NCI-H1105 (cell line): Measurements from ENCODE around the gene NFATC2IP.

Experiments used
- DNase-seq: peaks from one replicate; lab custom pipeline; 2025; lab: John Stamatoyannopoulos, UW

NFATC2IP gene

DNA sequence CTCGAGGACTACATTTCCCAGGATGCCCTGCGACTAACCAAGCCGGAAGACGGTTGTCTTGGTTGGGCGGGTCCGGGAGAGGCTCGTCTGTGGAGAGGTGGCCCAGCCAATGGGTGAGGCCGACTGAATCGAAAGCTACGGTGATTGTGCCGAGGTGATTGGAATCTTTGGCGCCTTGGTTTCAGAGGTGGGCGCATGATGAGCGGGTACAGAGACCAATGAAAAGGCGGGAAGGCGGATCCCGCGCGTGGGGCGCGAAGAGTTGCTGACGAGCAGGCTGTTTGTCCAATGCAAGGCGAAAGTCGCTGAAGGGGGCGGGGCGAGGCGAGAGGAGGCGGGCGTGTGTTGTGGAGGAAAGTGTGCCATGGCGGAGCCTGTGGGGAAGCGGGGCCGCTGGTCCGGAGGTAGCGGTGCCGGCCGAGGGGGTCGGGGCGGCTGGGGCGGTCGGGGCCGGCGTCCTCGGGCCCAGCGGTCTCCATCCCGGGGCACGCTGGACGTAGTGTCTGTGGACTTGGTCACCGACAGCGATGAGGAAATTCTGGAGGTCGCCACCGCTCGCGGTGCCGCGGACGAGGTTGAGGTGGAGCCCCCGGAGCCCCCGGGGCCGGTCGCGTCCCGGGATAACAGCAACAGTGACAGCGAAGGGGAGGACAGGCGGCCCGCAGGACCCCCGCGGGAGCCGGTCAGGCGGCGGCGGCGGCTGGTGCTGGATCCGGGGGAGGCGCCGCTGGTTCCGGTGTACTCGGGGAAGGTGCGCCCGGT lies at the start of gene NFATC2IP:
TSS of gene NFATC2IP (plus strand) at position 290 of the 762 bp plus-strand sequence. CDS start at position 365, 75 bp downstream.
- DNase-seq = peak; percentile 97

DNA sequence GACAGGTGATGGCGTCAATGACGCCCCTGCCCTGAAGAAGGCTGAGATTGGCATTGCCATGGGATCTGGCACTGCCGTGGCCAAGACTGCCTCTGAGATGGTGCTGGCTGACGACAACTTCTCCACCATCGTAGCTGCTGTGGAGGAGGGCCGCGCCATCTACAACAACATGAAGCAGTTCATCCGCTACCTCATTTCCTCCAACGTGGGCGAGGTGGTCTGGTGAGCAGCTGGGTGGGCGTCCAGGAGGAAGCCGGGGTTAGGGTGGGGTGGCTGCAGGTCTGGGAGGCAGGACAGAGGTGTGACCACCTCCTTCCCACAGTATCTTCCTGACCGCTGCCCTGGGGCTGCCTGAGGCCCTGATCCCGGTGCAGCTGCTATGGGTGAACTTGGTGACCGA lies 48.9 kb upstream of the NFATC2IP start:
- DNase-seq = no peak

DNA sequence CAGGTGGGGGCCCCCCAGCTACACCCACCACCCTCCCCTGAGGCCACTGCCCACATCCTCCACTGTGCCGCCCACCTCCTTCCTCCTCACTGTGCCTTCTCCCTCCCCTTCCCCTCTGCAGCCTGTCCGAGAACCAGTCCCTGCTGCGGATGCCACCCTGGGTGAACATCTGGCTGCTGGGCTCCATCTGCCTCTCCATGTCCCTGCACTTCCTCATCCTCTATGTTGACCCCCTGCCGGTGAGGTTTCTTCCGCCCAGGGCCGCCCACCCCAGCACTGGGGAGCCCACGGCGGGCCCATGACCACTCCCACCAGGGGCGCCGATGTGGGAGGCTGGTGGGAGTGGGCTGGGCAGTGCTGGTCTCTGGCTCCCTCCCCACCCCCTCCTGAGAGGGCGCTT lies 47.8 kb upstream of the NFATC2IP start:
- no peak for DNase-seq

DNA sequence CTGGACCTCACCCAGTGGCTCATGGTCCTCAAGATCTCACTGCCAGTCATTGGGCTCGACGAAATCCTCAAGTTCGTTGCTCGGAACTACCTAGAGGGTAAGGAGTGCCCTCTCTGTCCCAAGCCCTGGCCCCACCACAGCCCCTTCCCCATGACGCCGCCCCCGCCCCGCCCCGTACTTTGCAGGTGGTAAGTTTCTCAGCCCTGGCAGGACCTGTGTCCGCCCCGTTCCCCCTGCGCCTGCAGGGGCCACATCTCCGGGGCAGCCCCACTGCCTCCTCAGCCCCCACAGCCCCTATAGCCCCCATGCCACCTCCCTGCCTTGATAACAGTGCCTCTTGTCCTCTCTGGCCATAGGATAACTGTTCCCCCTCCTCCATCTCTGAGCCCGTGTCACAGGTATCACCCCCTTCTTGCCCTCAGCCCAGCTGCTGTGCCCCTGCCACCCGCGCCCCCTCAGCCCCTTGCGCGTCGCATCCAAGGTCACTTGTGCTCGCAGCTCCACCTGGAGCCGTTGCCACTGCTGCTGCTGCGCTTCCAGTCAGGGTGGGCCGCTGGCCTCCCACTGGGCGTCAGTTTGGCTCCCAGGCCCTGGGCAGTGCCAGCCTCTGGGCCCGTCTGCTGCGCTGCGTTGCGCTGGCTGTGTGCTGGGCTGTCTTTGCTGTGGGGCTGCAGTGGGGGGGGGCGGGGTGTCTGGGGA lies 47.2 kb upstream of the NFATC2IP start:
- DNase-seq = no peak

DNA sequence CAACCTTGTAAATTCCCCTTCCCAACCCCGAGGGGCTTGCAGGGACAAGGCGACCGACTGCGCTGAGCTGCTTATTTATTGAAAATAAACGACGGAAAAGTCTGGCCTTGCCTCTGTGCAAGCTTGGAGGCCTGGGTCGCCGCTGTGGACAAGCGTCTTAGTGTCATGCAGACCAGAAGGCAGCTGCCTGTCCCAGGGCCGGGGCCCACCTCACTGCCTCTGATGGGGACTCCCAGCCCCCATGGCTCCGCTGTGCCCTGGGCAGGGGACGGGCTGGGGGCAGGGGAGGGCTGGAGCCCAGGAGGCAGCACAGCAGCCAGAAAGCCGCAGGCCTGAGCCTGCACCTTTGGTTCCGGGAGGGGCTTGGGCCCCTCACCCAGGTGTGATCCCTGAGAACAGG lies 46.4 kb upstream of the NFATC2IP start:
- no peak for DNase-seq

DNA sequence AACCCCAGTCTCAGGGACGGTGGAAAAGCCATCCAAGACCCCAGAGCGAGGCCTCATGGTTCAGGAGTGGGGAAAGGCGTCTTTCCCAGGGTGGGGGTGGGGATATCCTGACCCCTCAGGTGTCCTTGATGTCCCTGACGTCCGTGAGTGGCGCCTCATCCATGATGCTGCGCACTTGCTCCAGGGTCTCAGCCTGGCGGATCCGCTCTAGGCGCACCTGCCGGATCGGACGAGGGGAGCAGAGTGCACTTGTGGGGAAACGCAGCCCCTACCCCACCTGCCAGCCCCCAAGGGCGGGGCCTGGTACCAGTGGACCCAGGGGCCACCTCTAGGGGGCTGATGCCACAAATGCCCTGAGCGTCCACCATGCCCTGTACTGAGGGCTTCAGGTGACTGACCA lies 45.9 kb upstream of the NFATC2IP start:
- no peak for DNase-seq

DNA sequence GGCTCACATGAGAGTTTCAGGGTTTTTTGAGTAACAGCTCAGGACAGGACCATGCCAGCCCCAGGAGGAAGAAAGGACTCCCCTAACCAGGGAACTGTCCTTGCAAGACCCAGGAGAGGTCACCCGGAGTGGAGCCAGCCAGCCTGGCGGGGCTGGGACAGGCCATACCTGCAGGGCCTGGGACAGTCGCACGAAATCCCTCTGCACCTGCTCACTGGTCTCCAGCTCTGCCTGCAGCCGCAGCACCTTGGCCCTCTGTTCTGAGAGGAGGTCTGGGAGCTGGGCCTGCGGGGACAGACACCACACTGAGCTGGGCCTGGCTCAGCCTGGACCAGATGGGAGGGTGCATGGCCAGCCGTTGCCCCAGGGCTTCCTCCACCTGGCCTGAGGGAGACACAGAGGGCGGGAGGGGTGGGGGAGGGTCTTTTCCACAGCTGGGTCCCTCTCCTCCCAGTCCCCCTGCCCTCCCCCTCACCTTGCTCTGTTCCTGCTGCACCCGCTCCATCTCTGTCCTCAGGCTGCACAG lies 45.4 kb upstream of the NFATC2IP start:
- DNase-seq = no peak

DNA sequence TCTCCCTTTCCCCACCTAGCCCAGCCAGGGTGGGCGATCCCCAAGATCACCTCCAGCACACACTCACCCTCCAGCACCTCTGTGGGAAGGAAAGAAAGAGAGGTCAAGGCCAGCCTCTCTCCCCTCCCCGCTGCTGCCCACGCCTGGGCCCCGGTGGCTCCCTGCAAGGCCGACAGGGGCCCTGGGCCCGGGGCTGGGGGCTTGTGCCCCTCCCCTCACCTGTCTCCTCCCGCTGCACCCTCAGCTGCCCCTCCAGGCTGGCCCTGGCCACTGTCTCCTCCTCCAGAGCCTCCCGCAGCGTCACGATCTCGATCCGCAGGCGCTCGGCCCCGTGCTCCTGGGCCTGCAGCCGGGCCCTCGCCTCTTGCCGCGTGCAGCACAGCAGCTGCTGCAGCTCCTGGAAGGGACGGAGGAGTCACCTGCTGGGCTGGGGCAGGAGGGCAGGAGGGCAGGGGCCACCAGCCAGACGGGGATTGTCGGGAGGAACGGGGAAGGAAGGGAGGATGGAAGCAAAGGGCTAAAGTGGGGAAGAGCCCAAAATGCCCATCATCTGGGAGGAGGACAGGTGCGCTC lies 44.9 kb upstream of the NFATC2IP start:
- DNase-seq = no peak

DNA sequence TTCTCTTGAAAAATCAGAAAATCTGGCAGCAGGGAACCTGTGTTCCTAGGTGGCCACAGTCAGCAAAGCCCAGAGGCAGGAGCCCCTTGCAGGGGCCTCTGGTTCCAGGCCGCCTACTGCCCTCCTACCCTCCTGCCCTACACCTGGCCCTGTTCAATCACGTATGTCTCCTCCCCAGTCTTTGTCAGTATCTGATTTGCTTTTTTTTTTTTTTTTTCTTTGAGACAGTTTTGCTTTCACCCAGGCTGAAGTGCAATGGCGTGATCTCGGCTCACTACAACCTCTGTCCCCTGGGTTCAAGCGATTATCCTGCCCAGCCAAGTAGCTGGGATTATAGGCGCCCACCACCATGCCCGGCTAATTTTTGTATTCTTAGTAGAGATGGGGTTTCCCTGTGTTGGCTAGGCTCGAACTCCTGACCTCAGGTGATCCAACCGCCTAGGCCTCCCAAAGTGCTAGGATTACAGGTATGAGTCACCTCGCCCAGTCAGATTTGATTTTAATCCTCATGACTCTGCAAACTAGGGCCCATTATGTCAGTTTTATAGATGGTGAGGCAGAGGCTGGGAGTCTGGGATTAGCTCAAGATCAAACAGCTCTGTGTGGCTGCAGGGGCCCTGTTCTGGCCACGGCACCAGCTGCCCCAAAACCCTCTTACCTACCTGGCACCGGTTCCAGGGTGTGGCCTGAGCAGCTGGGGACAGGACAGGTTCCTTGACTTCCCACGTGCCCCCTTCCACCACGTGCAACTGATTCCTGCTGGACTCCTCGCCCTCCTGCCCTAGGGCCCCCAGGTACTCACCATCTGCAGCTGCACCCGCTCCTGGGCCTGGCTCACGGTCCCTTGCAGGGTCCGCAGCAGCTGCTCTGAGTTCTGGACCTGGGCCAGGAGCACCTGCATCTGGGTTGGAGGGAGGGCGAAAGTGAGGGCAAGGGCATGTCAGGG lies 40.4 kb upstream of the NFATC2IP start:
- peak; percentile 81 for DNase-seq

DNA sequence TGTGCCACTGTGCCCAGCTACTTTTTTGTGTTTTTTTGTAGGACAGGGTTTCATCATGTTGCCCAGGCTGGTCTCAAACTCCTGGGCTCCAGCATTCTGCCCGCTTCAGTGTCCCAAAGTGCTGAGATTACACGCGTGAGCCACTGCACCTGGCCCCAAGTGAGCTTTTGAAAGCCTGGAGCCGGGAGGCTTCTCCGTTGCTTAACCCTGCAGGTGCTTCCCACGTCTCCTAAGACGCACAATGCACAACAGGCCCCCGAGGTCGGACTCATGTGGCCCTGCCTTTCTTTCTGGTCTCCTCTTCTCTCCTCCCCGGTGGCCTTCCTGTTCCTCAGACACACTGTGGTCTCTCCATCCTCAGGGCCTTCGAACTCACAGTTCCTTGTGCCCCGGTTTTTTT lies 38.2 kb upstream of the NFATC2IP start:
- no peak for DNase-seq

DNA sequence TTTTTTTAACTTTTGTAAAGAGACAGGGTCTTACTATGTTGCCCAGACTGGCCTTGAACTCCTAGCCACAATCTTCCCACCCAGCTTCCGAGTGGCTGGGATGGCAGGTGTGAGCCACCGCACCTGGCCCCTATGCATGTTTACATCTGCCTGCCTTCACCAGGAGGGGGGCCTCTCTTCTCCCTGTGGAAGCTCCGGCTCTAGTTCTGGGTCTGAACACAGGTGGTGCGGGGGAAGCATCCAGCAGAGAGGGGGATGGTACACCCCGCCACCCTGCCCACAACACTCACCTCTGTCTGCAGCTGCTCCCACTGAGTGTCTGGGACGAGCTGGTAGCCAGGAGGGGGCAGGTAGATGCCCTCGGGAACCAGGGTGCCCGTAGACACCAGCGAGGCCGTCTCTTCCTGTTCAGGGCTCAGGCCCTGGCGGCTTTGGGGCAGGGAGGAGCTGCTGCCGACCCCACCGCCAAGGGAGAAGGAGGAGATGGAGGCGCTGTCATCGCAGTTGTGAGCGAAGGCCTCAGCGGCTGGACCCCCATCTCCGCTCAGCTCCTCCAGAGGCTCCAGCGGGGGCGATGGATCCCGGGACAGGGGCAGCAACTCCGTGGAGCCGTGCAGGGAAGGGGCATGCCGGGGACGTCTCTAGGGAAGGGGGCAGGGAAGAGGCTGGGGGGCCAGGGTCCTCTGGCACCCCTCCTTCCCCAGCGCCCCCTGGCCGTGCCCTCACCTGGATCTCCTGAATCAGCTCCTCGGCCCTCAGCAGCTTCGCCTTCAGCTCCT lies 36.6 kb upstream of the NFATC2IP start:
- no peak for DNase-seq

DNA sequence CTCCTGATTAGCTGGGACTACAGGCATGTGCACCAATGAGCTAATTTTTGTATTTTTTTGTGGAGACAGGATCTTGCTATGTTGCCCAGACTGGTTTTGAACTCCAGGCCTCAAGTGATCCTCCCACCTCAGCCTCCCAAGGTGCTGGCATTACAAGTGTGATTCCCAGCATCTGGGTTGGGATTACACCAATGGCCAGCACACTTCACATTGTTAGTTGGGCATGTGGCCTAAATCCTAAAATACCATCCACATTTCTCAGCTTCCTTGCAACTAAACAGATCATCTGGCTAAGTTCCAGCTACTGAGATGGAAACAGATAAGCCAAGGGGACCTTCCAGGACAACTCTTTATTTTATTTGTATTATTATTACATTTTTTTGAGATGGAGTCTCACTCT lies 35.6 kb upstream of the NFATC2IP start:
- no peak for DNase-seq

DNA sequence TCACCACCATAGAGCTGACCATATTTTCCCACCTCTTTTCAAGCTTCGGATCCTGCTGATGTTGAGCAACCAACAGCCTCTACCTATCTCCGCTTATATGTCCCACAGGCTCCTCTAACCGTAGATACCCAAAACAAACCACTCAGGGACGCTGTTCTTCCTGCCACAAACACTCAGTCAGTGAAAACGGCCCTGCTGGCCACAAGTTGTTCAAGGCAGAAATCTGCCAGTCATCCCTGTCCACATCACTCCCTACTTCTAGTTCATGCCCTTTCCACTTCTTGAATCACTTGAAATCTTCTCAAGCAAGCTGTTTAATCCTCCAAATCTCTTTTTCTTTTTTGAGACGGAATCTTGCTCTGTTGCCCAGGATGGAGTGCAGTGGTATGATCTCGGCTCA lies 33.6 kb upstream of the NFATC2IP start:
- no peak for DNase-seq

DNA sequence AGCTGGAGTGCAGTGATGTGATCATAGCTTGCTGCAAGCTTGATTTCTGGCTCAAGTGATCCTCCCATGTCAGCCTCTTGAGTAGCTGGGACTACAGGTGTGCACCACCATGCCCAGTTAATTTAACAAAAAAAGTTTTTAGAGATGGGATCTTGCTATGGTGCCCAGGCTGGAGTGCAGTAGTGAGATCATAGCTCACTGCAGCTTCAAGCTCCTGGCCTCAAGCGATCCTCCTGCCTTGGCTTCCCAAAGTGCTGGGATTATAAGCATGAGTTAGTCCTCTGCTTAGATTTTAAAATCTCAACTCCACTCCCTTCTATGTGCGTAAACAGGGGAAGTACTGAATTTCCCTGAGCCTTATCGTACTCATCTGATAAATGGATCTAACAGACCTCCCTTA lies 32.0 kb upstream of the NFATC2IP start:
- DNase-seq = no peak

DNA sequence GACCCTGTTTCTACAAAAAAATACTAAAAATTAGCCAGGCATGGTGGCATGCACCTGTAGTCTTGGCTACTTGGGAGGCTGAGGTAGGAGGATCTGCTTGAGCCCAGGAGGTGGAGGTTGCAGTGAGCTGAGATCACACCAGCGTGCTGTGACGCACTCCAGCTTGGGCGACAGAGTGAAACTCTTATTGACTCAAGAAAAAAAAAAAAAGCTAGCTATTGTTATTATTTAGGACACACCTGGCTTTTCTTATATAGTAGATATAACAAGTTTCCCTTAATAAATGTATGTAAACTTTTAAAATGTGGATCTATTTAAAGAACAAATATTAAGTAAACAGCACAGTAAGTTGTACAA lies 27.5 kb upstream of the NFATC2IP start:
- DNase-seq = no peak

DNA sequence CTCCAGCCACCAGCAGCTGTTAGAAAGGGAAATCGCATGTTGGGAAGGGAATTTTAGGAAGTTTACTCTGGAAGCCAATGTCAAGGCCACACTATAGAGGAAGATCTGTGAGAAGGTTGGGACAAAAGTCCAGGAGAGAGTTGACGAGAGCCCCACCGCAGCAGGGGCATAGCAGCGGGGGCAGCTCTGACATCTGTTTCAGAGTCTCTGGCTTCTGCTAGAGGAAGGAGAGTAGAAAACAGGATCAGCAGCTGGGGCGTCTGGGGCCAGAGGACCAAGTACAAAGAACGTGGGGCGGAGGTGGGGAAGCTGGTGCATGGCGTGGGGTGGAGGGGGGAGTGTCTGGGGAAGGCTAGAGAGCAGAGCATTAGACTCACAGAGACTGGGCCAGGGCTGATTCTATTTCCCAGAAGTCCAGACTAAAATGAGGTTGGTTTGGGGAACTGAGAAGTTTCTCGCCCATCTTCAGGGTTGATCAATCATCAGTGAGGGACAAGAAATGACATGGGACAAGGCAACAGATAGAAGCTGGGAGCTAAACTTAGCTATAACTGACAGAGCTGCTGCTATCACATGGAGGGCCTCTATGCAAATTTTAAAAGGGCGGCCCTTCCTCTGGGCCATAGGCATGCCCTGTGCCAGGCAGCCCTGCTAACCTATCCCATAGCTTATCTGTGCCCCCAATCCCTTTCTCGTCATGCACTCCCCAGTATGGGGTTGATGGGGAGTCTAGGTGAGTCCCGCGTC lies 26.9 kb upstream of the NFATC2IP start:
- DNase-seq = no peak

DNA sequence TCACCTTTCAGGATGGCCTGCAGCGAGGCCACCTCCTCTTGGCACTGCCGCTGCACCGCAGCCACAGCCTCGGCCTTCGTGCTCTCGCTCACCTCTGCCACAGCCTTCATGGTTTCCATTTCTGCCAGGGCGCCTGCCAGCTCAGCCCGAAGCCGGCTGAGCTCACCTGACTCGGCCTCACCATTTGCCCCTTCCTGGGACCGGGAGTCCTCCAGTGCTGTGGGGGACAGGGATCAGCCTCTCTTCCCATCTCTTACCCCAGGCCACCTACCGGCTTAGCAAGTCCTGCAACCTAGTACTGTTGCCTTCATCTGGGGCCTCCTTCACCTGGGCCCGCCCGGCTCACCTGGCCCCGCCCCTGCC lies 26.4 kb upstream of the NFATC2IP start:
- no peak for DNase-seq

DNA sequence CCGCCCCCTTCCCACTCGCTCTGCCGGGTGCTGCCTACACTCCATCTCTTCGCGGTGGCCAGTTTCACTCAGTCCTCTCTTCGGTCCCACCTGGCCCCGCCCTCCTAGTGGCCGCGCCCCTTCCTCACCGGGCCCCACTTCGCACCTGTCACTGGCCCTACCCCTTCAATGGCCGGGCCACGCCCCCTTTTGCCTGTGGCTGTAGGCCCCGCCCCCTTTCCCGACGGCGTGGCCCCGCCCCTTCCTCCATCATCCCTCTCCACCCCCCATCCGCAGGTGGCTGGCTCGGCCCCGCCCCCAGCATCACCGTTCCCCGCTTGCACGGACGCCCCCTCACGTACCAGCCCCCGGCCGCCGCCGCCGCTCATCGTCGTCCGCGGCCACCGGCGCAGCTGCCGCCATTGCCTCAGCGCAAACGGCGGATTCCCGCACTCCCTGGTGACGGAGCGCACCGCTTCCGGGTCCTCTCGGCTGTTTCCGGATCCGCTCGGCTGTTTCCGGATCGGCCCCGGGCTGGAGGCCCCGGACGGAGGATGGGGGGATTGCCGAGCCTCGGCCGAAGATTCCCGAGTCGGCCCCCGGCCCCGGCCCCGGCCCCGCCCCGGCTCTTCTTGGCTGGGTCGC lies 25.9 kb upstream of the NFATC2IP start, which contains the start of gene RABEP2:
TSS of gene RABEP2 (minus strand) at position 477 of the 624 bp plus-strand sequence. CDS start at position 402, 75 bp downstream.
- peak; percentile 94 for DNase-seq

DNA sequence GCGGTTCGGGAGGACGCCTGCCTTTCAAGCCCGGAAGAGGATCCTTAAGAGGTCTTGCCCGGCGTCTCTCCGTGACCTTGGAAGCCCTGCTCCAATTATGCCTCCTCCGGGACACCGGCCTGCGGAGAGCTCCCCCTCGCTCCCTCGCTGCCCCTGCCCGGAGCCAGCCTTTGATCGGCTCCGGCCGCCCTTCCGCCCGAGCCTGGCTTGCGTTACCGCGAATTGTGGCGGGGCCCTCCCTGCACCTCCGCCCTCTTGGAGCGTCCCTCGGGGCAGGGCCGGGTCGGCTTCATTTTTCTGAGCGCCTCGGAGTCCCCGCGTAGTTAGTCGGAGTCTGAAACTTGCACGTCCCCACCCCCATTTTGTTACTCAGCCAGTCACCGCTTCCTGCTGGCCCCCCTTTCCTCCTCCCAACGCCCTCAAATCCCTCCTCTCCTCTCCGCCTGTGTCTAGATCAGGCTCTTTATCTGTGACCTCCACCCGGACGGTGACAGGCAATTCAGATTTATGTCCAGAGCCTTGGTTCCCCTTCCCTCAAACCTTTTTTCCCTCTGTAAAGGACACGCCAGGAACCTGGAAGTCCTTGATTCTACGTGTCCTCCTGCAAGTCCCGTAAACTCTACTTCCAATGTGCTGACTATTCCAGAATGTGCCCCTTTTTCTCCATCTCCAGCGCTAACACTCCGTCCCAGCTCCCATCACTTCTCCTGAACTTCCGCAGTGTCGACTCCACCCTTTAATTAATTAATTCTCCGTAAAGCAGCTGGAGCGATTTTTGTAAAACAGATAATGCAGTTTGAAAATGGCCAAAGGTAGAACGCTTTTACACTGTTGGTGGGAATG lies 25.1 kb upstream of the NFATC2IP start:
- peak; percentile 52 for DNase-seq
